HG03469 (cell line): Measurements from ENCODE around the gene FNDC5.
"Not testable (repeated sequence)": the region's sequence is repeated elsewhere in the genome, so short reads cannot be mapped to it uniquely, and the experiment has no call there.

Source experiments
- ATAC-seq: cut with Tn5 transposase; IDR thresholded peaks from one replicate; pipeline ENCODE4 v1.9.1; 2021; ENCODE audit warnings: mild to moderate bottlenecking, moderate library complexity, moderate number of reproducible peaks; ENCODE audit not compliant: unreplicated experiment

The FNDC5 gene

GRCh38 chr1:32870615-32871363 lies at the start of gene FNDC5:
Gene FNDC5 (minus strand): TSS chr1:32870912.
- ATAC-seq: no peak

- ATAC-seq: no peak
Observed at GRCh38 chr1:32919811-32920733, 49.4 kb upstream of the FNDC5 start.

GRCh38 chr1:32918179-32918578 lies 47.5 kb upstream of the FNDC5 start:
- ATAC-seq: no peak

GRCh38 chr1:32917521-32917920 lies 46.8 kb upstream of the FNDC5 start:
- ATAC-seq: no peak

GRCh38 chr1:32915766-32916706 lies 45.3 kb upstream of the FNDC5 start:
- no peak for ATAC-seq

- no peak for ATAC-seq
Observed at GRCh38 chr1:32910319-32910718, 39.6 kb upstream of the FNDC5 start.

GRCh38 chr1:32907435-32907834 lies 36.7 kb upstream of the FNDC5 start:
- no peak for ATAC-seq

GRCh38 chr1:32906654-32907053 lies 35.9 kb upstream of the FNDC5 start:
- no peak for ATAC-seq

- not testable (repeated sequence) for ATAC-seq
Observed at GRCh38 chr1:32905588-32905987, 34.9 kb upstream of the FNDC5 start.

GRCh38 chr1:32904797-32905196 lies 34.1 kb upstream of the FNDC5 start:
- no peak for ATAC-seq

GRCh38 chr1:32903991-32904785 lies 33.5 kb upstream of the FNDC5 start:
- no peak for ATAC-seq

GRCh38 chr1:32902535-32902920 lies 31.8 kb upstream of the FNDC5 start:
- no peak for ATAC-seq

GRCh38 chr1:32901823-32902534 lies 31.3 kb upstream of the FNDC5 start:
- ATAC-seq: no peak

- ATAC-seq: no peak
Observed at GRCh38 chr1:32900956-32901822, 30.5 kb upstream of the FNDC5 start, which contains the start of gene TMEM54. Gene TMEM54 (minus strand): TSS chr1:32901389. CDS start chr1:32901238, 151 bp downstream.

GRCh38 chr1:32900371-32900955 lies 29.8 kb upstream of the FNDC5 start:
- no peak for ATAC-seq

- no peak for ATAC-seq
Observed at GRCh38 chr1:32899586-32900296, 29.0 kb upstream of the FNDC5 start.

GRCh38 chr1:32898958-32899357 lies 28.2 kb upstream of the FNDC5 start:
- ATAC-seq: no peak
